AG04450 (cell line): ENCODE data around the gene NAV3. TPM values are rescaled to one million over a fixed set of nuclear protein-coding genes. Genes with fewer than 3 reads are reported as not detected.

Experiments
- CTCF ChIA-PET: fragments of 300-600, 350-600 bp; formaldehyde crosslinking; extraction: SDS; loops from one replicate; lab custom pipeline; 2022; ENCODE audit warnings: antibody characterized with exemption, inconsistent platforms; lab: Charles Lee
- POLR2A ChIA-PET: fragments of 350-600 bp; formaldehyde crosslinking; extraction: SDS; loops from one replicate; lab custom pipeline; 2021; ENCODE audit warnings: antibody characterized with exemption, inconsistent platforms; lab: Yijun Ruan, JAX
- DNase-seq: peaks from one replicate; pipeline ENCODE4 v3.0.0-alpha.2; 2011; ENCODE audit warnings: low read depth, low spot score
- H3K27ac ChIP-seq: one replicate; pipeline ENCODE4 v1.5.1; 2012; ENCODE audit warnings: low read depth, low read length, control low read depth
- H3K27me3 ChIP-seq: one replicate; pipeline ENCODE4 v1.6.0; 2012; ENCODE audit warnings: low read length; ENCODE audit not compliant: control insufficient read depth, insufficient read depth
- H3K4me3 ChIP-seq: 2 replicates; pipeline ENCODE4 v1.5.1; 2011; ENCODE audit warnings: mild to moderate bottlenecking, low read depth, low read length, control low read depth
- H3K9me3 ChIP-seq: 2 replicates; pipeline ENCODE4 v1.5.1; 2012; ENCODE audit warnings: low read length; ENCODE audit not compliant: control insufficient read depth, insufficient read depth
- CTCF ChIP-seq: IDR thresholded peaks from 2 replicates; pipeline ENCODE4 v1.5.1; 2011; ENCODE audit warnings: low read depth, low read length, control low read depth, inconsistent platforms
- polyA plus RNA-seq: library from polyadenylated mRNA; depleted of rRNA; stranded (reverse); fragments of >200 nt; gene quantifications from 2 replicates; pipeline ENCODE4 v1.2.3, GENCODE V29; 2011

NAV3 gene
- polyA plus RNA-seq, 1 experiment = 36.1 TPM

GRCh38 chr12:77992760-77993159 is 162.1 kb downstream of the NAV3 start:
- H3K27me3 ChIP-seq = no peaks in the 10 kb centered on the region
- CTCF ChIA-PET = interaction anchor here (2.4 kb wide), 1 partner anchor 153 kb away, joined by 5 read pairs; no protein-coding TSS in a partner anchor
- no peak for DNase-seq
- POLR2A ChIA-PET = no interaction called here
- no peaks in the 10 kb centered on the region for H3K9me3 ChIP-seq
- no peak overlapping the region for H3K27ac ChIP-seq
- H3K4me3 ChIP-seq = no peak overlapping the region
- TF ChIP-seq CTCF = no peak

- DNase-seq = no peak
- CTCF ChIA-PET = no interaction called here
- H3K9me3 ChIP-seq = no peaks in the 10 kb centered on the region
- no peak for TF ChIP-seq CTCF
- H3K4me3 ChIP-seq = no peak overlapping the region
- no peaks in the 10 kb centered on the region for H3K27me3 ChIP-seq
- POLR2A ChIA-PET = no interaction called here
- no peak overlapping the region for H3K27ac ChIP-seq
Measured at GRCh38 chr12:77993658-77994057, 163.0 kb downstream of the NAV3 start.

- POLR2A ChIA-PET = no interaction called here
- CTCF ChIA-PET = interaction anchor here (0.6 to 1.0 kb wide), 2 partner anchors 70 to 148 kb away, joined by 4 to 5 read pairs; no protein-coding TSS in a partner anchor
- no peak for TF ChIP-seq CTCF
- Histone ChIP-seq H3K27ac (no peak overlapping the region), H3K4me3 (no peak overlapping the region), H3K27me3 (no peaks in the 10 kb centered on the region), H3K9me3 (no peaks in the 10 kb centered on the region)
- peak; percentile 27 for DNase-seq
Measured at GRCh38 chr12:77995436-77996167, 164.9 kb downstream of the NAV3 start.

DNA sequence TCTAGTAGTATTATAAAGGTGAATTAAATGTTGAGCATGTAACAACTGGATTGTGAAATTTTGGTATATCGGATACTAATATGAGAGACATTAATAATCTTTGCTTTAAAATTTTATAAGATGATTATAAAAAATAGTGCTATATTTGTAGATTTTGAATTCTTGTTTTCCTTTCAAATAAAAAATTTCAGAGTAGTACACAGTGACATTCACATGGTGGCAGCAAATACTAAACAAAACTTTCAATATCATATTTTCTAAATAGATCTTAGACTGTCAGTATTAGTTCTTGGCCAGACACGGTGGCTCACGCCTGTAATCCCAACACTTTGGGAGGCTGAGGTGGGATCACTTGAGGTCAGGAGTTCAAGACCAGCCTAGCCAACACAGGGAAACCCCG is 166.0 kb downstream of the NAV3 start:
- no peak for DNase-seq
- ChIA-PET CTCF (interaction anchor here (1.0 to 2.1 kb wide), 4 partner anchors 12 to 150 kb away, joined by 3 to 12 read pairs (median 7); no protein-coding TSS in a partner anchor), POLR2A (no interaction called here)
- H3K27me3 ChIP-seq = no peaks in the 10 kb centered on the region
- no peak overlapping the region for H3K4me3 ChIP-seq
- no peak overlapping the region for H3K27ac ChIP-seq
- TF ChIP-seq CTCF = no peak
- no peaks in the 10 kb centered on the region for H3K9me3 ChIP-seq

DNA sequence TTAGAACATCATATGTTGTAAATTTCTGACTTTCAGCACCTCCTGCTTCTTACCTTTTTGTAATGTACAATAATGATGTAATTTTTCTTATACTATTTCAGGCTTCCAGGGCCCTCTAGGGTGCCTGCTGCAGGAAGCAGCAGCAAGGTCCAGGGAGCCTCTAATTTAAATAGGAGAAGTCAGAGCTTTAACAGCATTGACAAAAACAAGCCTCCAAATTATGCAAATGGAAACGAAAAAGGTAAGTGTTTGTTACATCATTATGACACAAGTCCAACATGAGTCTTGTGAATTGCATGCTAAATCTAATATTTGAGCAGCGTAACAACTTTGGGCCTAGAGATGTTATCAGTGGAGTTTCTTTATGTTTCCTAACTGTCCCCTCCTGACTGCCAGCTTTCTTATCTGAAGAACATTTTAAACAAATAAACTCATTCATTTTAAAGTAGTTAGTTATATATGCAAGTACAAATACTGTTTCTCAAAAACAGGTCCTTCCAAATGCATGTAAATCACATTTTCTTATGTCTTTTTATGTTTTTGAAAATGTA is 167.6 kb downstream of the NAV3 start:
- no peak for TF ChIP-seq CTCF
- Histone ChIP-seq H3K27ac (no peak overlapping the region), H3K4me3 (no peak overlapping the region), H3K9me3 (no peaks in the 10 kb centered on the region), H3K27me3 (no peaks in the 10 kb centered on the region)
- ChIA-PET POLR2A (no interaction called here), CTCF (interaction anchor here (1.2 to 2.1 kb wide), 7 partner anchors 11 to 274 kb away, joined by 4 to 22 read pairs (median 7); no protein-coding TSS in a partner anchor)
- DNase-seq = no peak
